ENCODE data around the gene P3H1. TPM values are rescaled to one million over a fixed set of nuclear protein-coding genes. Genes with fewer than 3 reads are reported as not detected.

The P3H1 gene
- total and polyA plus RNA-seq, 2 experiments from 2014 or later: 51.1 to 75.1 TPM

DNA sequence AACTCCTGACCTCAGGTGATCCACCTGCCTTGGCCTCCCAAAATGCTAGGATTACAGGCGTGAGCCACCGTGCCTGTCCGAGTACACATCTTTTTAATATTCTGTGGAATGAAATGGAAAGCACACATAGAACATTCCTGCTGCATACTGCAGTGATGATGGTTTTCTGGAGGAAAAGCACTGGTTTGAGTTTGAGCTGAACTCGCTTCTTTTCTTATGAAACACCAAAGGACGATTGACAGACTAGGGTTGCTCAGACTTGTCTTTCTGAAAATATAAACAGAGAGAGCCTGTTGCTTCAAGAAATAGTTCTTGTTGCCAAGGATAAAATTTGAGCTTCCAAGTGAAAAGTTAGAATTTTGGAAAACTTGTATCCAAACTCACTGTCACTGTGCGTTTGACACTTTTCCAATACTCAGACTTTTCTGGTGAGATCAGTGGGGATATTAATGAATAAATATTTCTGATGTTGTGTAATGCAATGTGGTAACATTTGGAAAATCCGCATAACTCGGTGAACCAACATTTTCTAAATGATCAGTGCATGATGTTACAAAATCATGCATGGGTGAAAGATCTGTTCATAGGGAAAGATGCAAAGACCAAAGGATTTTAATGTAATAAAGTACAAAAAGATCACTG lies 35.1 kb upstream of the P3H1 start:
- Histone ChIP-seq H3K4me2 (no peak overlapping the region), H3K4me1 (ENCODE audit: insufficient read depth) (no peaks in the 10 kb centered on the region), H3K27me3 (ENCODE audit: insufficient read depth) (no peaks in the 10 kb centered on the region), H2AFZ (no peak overlapping the region), H3K36me3 (ENCODE audit: insufficient read depth) (0 out of 2 replicates have a peak, but pooled peaks cover 11% of the 10 kb centered on the region), H3F3A (replicated peaks; ENCODE audit: low read depth) (no peaks in the 10 kb centered on the region), H3K79me2 (replicated peaks; ENCODE audit: insufficient read depth) (no peaks in the 10 kb centered on the region), H3K9me2 (ENCODE audit: insufficient read depth) (no peaks in the 10 kb centered on the region), H3K4me3 (no peak overlapping the region), H3K27ac (ENCODE audit: low read depth) (no peak overlapping the region), H4K20me1 (replicated peaks; ENCODE audit: insufficient read depth) (no peaks in the 10 kb centered on the region)
- Mint-ChIP-seq H3K27me3 (ENCODE audit: insufficient read depth, low read depth, poor library complexity) (no peaks in the 10 kb centered on the region), H3K36me3 (ENCODE audit: low read depth) (peaks cover 27% of the 10 kb centered on the region), H3K27ac (no peak overlapping the region), H3K4me1 (no peaks in the 10 kb centered on the region; the same call in 2 of the 3 replicates), H3K4me3 (no peak overlapping the region), H3K9me3 (peaks cover 21% of the 10 kb centered on the region; the same call in 2 of the 3 replicates)
- DNase-seq (ENCODE audit: low spot score) (no peak), ATAC-seq (no peak)
- TF ChIP-seq, protein P1, sequence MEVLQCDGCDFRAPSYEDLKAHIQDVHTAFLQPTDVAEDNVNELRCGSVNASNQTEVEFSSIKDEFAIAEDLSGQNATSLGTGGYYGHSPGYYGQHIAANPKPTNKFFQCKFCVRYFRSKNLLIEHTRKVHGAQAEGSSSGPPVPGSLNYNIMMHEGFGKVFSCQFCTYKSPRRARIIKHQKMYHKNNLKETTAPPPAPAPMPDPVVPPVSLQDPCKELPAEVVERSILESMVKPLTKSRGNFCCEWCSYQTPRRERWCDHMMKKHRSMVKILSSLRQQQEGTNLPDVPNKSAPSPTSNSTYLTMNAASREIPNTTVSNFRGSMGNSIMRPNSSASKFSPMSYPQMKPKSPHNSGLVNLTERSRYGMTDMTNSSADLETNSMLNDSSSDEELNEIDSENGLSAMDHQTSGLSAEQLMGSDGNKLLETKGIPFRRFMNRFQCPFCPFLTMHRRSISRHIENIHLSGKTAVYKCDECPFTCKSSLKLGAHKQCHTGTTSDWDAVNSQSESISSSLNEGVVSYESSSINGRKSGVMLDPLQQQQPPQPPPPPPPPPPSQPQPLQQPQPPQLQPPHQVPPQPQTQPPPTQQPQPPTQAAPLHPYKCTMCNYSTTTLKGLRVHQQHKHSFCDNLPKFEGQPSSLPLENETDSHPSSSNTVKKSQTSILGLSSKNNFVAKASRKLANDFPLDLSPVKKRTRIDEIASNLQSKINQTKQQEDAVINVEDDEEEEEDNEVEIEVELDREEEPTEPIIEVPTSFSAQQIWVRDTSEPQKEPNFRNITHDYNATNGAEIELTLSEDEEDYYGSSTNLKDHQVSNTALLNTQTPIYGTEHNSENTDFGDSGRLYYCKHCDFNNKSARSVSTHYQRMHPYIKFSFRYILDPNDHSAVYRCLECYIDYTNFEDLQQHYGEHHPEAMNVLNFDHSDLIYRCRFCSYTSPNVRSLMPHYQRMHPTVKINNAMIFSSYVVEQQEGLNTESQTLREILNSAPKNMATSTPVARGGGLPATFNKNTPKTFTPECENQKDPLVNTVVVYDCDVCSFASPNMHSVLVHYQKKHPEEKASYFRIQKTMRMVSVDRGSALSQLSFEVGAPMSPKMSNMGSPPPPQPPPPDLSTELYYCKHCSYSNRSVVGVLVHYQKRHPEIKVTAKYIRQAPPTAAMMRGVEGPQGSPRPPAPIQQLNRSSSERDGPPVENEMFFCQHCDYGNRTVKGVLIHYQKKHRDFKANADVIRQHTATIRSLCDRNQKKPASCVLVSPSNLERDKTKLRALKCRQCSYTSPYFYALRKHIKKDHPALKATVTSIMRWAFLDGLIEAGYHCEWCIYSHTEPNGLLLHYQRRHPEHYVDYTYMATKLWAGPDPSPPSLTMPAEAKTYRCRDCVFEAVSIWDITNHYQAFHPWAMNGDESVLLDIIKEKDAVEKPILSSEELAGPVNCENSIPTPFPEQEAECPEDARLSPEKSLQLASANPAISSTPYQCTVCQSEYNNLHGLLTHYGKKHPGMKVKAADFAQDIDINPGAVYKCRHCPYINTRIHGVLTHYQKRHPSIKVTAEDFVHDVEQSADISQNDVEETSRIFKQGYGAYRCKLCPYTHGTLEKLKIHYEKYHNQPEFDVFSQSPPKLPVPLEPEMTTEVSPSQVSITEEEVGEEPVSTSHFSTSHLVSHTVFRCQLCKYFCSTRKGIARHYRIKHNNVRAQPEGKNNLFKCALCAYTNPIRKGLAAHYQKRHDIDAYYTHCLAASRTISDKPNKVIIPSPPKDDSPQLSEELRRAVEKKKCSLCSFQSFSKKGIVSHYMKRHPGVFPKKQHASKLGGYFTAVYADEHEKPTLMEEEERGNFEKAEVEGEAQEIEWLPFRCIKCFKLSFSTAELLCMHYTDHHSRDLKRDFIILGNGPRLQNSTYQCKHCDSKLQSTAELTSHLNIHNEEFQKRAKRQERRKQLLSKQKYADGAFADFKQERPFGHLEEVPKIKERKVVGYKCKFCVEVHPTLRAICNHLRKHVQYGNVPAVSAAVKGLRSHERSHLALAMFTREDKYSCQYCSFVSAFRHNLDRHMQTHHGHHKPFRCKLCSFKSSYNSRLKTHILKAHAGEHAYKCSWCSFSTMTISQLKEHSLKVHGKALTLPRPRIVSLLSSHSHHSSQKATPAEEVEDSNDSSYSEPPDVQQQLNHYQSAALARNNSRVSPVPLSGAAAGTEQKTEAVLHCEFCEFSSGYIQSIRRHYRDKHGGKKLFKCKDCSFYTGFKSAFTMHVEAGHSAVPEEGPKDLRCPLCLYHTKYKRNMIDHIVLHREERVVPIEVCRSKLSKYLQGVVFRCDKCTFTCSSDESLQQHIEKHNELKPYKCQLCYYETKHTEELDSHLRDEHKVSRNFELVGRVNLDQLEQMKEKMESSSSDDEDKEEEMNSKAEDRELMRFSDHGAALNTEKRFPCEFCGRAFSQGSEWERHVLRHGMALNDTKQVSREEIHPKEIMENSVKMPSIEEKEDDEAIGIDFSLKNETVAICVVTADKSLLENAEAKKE (CRISPR knock-in tag; IDR thresholded peaks at IDR 0.05): no peak
- TF ChIP-seq, protein P2, sequence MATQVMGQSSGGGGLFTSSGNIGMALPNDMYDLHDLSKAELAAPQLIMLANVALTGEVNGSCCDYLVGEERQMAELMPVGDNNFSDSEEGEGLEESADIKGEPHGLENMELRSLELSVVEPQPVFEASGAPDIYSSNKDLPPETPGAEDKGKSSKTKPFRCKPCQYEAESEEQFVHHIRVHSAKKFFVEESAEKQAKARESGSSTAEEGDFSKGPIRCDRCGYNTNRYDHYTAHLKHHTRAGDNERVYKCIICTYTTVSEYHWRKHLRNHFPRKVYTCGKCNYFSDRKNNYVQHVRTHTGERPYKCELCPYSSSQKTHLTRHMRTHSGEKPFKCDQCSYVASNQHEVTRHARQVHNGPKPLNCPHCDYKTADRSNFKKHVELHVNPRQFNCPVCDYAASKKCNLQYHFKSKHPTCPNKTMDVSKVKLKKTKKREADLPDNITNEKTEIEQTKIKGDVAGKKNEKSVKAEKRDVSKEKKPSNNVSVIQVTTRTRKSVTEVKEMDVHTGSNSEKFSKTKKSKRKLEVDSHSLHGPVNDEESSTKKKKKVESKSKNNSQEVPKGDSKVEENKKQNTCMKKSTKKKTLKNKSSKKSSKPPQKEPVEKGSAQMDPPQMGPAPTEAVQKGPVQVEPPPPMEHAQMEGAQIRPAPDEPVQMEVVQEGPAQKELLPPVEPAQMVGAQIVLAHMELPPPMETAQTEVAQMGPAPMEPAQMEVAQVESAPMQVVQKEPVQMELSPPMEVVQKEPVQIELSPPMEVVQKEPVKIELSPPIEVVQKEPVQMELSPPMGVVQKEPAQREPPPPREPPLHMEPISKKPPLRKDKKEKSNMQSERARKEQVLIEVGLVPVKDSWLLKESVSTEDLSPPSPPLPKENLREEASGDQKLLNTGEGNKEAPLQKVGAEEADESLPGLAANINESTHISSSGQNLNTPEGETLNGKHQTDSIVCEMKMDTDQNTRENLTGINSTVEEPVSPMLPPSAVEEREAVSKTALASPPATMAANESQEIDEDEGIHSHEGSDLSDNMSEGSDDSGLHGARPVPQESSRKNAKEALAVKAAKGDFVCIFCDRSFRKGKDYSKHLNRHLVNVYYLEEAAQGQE (IDR thresholded peaks at IDR 0.05; ENCODE audit: unreplicated experiment): no peak
- TF ChIP-seq EZH2 (IDR thresholded peaks at IDR 0.05; ENCODE audit: low read depth, unreplicated experiment): no peak
- no peak for TF ChIP-seq ZNF331 (CRISPR knock-in tag; IDR thresholded peaks at IDR 0.05; ENCODE audit: low read depth)
- TF ChIP-seq STAT1 (IDR thresholded peaks at IDR 0.05; ENCODE audit: unreplicated experiment): no peak
- TF ChIP-seq EZH2phosphoT487 (IDR thresholded peaks at IDR 0.05; ENCODE audit: unreplicated experiment): no peak
- no peak for TF ChIP-seq JUNB (IDR thresholded peaks at IDR 0.05; ENCODE audit: unreplicated experiment)
